ENCODE measurements around the gene TRERF1.

DNA sequence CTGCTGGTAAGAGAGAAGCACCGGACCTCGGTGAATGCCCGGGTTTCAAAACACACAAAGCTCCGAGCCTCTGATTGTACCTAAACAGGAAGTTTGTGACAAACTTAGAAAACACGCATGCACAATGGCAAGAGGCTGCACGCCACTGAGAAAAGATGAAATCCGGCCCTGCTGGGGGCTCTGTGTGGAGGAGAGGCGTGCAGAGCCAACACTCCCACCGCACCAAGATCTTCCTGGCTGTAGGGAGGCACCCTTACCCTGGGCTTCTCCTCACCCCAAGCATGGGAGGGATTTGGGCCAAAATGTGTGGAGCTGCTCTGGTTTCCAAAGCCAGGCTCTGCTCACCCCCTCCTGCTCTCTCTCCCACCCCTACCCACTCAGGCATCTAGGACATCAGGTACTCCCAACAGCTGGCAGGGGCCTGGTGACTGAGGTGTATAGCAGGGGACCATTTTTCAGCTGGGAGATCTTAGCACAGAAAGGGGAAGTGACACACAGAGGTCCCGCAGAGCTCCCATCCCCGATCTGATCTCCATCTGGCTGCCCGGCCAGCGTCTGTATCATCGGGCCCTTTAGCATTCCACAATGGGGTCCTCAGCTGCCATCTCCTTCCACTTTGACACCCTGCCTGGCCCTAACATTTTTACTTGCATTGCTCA, 84.2 kb downstream of the TRERF1 start:
- TF ChIP-seq GATA3 (IDR thresholded peaks at IDR 0.05; ENCODE audit: low read depth, low read length): no peak
- TF ChIP-seq GATA2 (IDR thresholded peaks at IDR 0.05; ENCODE audit: low read depth, low read length): no peak
